ENCODE results near the gene NCKAP5. TPM values are rescaled to one million over a fixed set of nuclear protein-coding genes. Genes with fewer than 3 reads are reported as not detected.

NCKAP5 gene
- total RNA-seq, 4 donors from 2014 or later, result 0.37 to 1.3 (median 0.83) TPM

DNA sequence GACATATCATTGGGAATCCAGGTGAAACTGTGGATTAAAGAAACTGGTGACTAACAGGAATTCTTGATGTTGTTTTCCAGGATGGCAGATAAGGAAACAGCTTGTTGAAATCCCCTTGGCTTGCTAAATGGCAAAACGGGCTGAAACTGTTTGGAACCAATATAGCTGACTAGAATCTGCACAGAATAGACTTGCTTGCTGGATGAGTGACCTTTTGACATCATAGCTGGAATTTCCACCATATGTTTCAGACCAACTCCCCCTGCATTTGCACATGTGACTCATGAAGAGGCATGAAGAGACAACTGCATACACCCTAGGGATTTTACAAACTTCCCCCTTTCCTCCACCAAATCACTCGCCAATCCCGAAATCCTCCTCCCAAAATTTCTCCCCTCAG lies 810.6 kb downstream of the NCKAP5 start:
- TF ChIP-seq, protein P1, sequence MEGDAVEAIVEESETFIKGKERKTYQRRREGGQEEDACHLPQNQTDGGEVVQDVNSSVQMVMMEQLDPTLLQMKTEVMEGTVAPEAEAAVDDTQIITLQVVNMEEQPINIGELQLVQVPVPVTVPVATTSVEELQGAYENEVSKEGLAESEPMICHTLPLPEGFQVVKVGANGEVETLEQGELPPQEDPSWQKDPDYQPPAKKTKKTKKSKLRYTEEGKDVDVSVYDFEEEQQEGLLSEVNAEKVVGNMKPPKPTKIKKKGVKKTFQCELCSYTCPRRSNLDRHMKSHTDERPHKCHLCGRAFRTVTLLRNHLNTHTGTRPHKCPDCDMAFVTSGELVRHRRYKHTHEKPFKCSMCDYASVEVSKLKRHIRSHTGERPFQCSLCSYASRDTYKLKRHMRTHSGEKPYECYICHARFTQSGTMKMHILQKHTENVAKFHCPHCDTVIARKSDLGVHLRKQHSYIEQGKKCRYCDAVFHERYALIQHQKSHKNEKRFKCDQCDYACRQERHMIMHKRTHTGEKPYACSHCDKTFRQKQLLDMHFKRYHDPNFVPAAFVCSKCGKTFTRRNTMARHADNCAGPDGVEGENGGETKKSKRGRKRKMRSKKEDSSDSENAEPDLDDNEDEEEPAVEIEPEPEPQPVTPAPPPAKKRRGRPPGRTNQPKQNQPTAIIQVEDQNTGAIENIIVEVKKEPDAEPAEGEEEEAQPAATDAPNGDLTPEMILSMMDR (IDR thresholded peaks at IDR 0.05), result no peak
- DNase-seq (ENCODE audit: low spot score) (no peak), ATAC-seq (ENCODE audit: low FRiP score) (no peak)

GRCh38 chr2:132757002-132757589 lies 811.2 kb downstream of the NCKAP5 start:
- no peak for DNase-seq (ENCODE audit: low spot score)
- no peak for ATAC-seq (ENCODE audit: low FRiP score)
- TF ChIP-seq, protein P1 (IDR thresholded peaks at IDR 0.05), result no peak

GRCh38 chr2:132754867-132755472 lies 813.3 kb downstream of the NCKAP5 start:
- DNase-seq (ENCODE audit: low spot score), result no peak
- no peak for ATAC-seq (ENCODE audit: low FRiP score)
- TF ChIP-seq, protein P1 (IDR thresholded peaks at IDR 0.05), result no peak

DNA sequence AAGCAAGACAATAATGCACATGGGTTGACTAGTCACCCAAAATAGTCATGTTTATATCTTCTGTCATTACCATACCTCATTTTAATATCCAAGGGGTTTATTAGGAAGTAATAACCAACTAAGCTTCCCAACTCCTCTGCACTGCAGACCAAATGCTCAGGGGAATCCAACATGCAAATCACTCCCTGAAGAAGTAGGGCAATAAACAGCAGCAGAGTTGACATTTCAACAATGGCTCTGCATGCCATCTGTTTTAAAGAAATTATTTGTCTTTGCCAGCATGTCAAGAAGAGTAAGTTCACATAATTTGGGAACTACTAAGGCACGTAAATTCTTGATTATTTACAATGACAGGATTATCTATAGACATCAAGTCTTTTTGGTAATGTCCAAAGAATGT lies 813.9 kb downstream of the NCKAP5 start:
- TF ChIP-seq, protein P1 (IDR thresholded peaks at IDR 0.05), result no peak
- no peak for DNase-seq (ENCODE audit: low spot score)
- ATAC-seq (ENCODE audit: low FRiP score), result no peak

DNA sequence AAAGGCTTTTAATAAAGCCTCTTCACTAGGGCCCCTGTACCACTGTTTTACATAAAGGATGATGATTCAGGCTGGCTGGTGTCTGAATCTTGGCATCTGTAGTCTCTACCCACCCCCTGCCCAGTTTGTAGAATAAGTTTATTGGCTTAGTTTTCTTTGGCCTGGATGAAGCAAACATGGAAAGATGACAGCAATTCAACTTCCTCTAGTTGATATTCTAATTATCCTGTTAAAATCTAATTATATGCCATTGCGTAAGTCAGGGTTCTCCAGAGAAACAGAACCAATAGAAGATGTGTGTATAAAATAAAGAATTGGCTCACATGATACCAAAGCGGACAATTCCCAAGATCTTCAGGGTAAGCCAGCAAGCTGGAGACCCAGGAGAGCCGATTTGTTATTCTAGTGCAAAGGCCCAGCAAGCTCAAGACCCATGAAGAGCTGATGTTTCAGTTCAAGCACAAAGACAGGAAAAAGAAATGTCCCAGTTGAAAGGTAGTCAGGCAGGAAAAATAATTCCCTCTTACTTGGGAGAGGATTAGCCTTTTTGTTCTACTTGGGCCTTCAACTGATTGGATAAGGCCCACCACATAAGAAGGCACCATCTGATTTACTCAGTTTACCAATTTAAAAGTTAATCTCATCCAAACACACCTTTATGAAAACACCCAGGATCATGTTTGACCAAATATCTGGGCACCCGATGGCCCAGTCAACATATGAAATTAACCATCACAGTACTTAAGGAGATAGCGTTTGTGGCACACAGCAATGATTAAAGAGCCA lies 815.6 kb downstream of the NCKAP5 start:
- DNase-seq (ENCODE audit: low spot score) (no peak), ATAC-seq (ENCODE audit: low FRiP score) (no peak)
- TF ChIP-seq, protein P1 (IDR thresholded peaks at IDR 0.05), result no peak

DNA sequence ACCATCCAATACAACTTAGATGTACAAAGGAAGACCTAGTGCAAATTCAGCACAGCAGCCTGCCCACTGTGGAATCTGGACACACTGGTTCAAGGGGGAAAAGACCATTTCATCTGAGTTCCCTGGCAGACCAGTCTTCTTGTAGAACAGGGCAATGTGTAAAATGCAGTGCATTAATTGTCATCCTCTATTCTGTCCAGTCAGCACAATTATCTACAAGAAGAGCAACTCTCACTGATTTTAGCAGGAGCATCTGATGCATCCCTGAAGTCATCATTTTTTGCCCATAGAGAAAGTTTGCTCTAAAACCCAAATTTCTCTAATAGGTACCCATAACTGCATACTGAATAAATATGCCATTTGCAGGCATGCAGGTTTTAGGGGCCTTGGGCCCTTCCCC lies 816.4 kb downstream of the NCKAP5 start:
- ATAC-seq (ENCODE audit: low FRiP score) (no peak), DNase-seq (ENCODE audit: low spot score) (no peak)
- TF ChIP-seq, protein P1 (IDR thresholded peaks at IDR 0.05), result no peak
